K562 (cell line): ENCODE data around the gene COX6B2. TPM values are rescaled to one million over a fixed set of nuclear protein-coding genes. Genes with fewer than 3 reads are reported as not detected.

Source experiments
- ATAC-seq: fragments of 200-7000 bp; cut with Tn5 transposase; 3 replicates; pipeline ENCODE4 v1.9.1; 2020; ENCODE audit warnings: moderate library complexity
- BruUV-seq: library from RNA; stranded (reverse); fragments of 400-500 nt; replicated peaks from 2 replicates; lab custom pipeline; 2021; lab: Mats Ljungman, UMichigan
- CTCF ChIA-PET: fragments of 300-600 bp; formaldehyde crosslinking; extraction: SDS; loops from one replicate; lab custom pipeline; 2021; ENCODE audit warnings: low intra/inter-chr PET ratio; lab: Yijun Ruan, JAX
- POLR2A ChIA-PET: fragments of 300-600, 350-650 bp; sonication (Branson Sonifier 250); formaldehyde crosslinking; extraction: SDS; loops from one replicate; lab custom pipeline; 2021; ENCODE audit warnings: antibody characterized with exemption, inconsistent platforms; lab: Yijun Ruan, JAX
- DNase-seq, 4 experiments: peaks; one replicate each; pipeline versions ENCODE4 v3.0.0 to v3.0.0-alpha.2; 2011 to 2018; ENCODE audit warnings: low spot score in 3 of 4, mixed read lengths in 3 of 4; ENCODE audit errors: extremely low read depth in 1 of 4
- FAIRE-seq: peaks from 2 replicates; lab custom pipeline; 2011; peaks lifted over from hg19 to GRCh38; lab: Jason Lieb, UNC
- H2AFZ ChIP-seq: 2 replicates; pipeline ENCODE4 v1.6.0; 2011; ENCODE audit warnings: low read depth, low read length, control low read depth, inconsistent platforms
- H3K27ac ChIP-seq: fragments of 200-600 bp; 3 replicates; pipeline ENCODE4 v1.8.0; 2011; ENCODE audit warnings: low read depth, mild to moderate bottlenecking, control low read depth, inconsistent platforms, low read length, moderate library complexity, mixed read lengths; ENCODE audit errors: extremely low read depth
- H3K27me3 ChIP-seq, 2 experiments: fragments of 300-600 bp in 1 of 2; 2 replicates in 1 of 2; 3 replicates in 1 of 2; pipeline versions ENCODE4 v1.6.0 to v1.8.0; 2011; ENCODE audit warnings: inconsistent platforms in 2 of 2, low read length in 2 of 2, mild to moderate bottlenecking in 1 of 2, mixed read lengths in 1 of 2, moderate library complexity in 1 of 2; ENCODE audit not compliant: control insufficient read depth in 2 of 2, insufficient read depth in 2 of 2
- H3K36me3 ChIP-seq: fragments of 300-600 bp; 3 replicates; pipeline ENCODE4 v1.8.0; 2011; ENCODE audit warnings: mild to moderate bottlenecking, low read length, inconsistent platforms; ENCODE audit not compliant: control insufficient read depth, insufficient read depth
- H3K4me1 ChIP-seq, 2 experiments: fragments of 200-600 bp in 1 of 2; replicated peaks in 1 of 2; 2 replicates in 1 of 2; 3 replicates in 1 of 2; pipeline versions ENCODE4 v1.5.1 to v1.8.0; 2011; ENCODE audit warnings: inconsistent platforms in 2 of 2, low read length in 2 of 2, mild to moderate bottlenecking in 1 of 2, mixed read lengths in 1 of 2, moderate library complexity in 1 of 2; ENCODE audit not compliant: control insufficient read depth in 2 of 2, insufficient read depth in 2 of 2
- H3K4me2 ChIP-seq: 2 replicates; pipeline ENCODE4 v1.6.1; 2011; ENCODE audit warnings: low read length, control low read depth, inconsistent platforms, mixed read lengths; ENCODE audit not compliant: insufficient read depth
- H3K4me3 ChIP-seq: fragments of 200-600 bp; sonication (generic), shearing (Covaris generic); 2 replicates; pipeline ENCODE4 v1.5.1; 2016; ENCODE audit warnings: control low read depth, inconsistent platforms
- H3K79me2 ChIP-seq: fragments of 200-600 bp; 3 replicates; pipeline ENCODE4 v1.8.0; 2011; ENCODE audit warnings: low read length, inconsistent platforms; ENCODE audit not compliant: control insufficient read depth, insufficient read depth
- H3K9ac ChIP-seq, 2 experiments: 2 replicates each; pipeline versions ENCODE4 v1.6.0 to v1.6.1; 2011; ENCODE audit warnings: low read depth in 2 of 2, low read length in 2 of 2, control low read depth in 1 of 2, inconsistent platforms in 1 of 2, mild to moderate bottlenecking in 1 of 2, mixed read lengths in 1 of 2; ENCODE audit not compliant: insufficient read depth in 1 of 2
- H3K9me1 ChIP-seq: one replicate; pipeline ENCODE4 v1.6.0; 2011; ENCODE audit warnings: inconsistent platforms, mild to moderate bottlenecking, low read length, moderate library complexity; ENCODE audit not compliant: control insufficient read depth, insufficient read depth
- H3K9me3 ChIP-seq: replicated peaks from 2 replicates; pipeline ENCODE4 v1.5.1; 2011; ENCODE audit warnings: low read depth, low read length, inconsistent platforms; ENCODE audit not compliant: control insufficient read depth, insufficient read depth
- H4K20me1 ChIP-seq: replicated peaks from 2 replicates; pipeline ENCODE4 v1.6.1; 2011; ENCODE audit warnings: low read length, inconsistent platforms, mixed read lengths; ENCODE audit not compliant: control insufficient read depth, insufficient read depth
- BRD4 ChIP-seq: fragments of 200-600 bp; sonication (generic); IDR thresholded peaks from 2 replicates; pipeline ENCODE4 v1.6.1; 2017; ENCODE audit warnings: inconsistent platforms
- CHD2 ChIP-seq: IDR thresholded peaks from 2 replicates; pipeline ENCODE4 v1.6.1; 2011; ENCODE audit warnings: low read depth, low read length
- E2F3 ChIP-seq: fragments of 250-450 bp; sonication (Bioruptor Pico); IDR thresholded peaks from 2 replicates; pipeline ENCODE4 v1.4.0; 2020; ENCODE audit warnings: mild to moderate bottlenecking
- HDGF ChIP-seq: fragments of 450-650 bp; IDR thresholded peaks from 2 replicates; pipeline ENCODE4 v1.6.1; 2016
- KLF6 ChIP-seq: fragments of 250-450 bp; sonication (Bioruptor Pico); IDR thresholded peaks from 2 replicates; pipeline ENCODE4 v1.4.0; 2020; ENCODE audit warnings: mild to moderate bottlenecking, moderate library complexity, borderline replicate concordance
- MAFF ChIP-seq: IDR thresholded peaks from 2 replicates; pipeline ENCODE4 v1.6.1; 2012; ENCODE audit warnings: low read length, improper control_type of control experiment
- RBM22 ChIP-seq: fragments of 200-400 bp; formaldehyde crosslinking; IDR thresholded peaks from 2 replicates; pipeline ENCODE4 v1.6.1; 2018; ENCODE audit warnings: low read length, low read depth; ENCODE audit not compliant: poor library complexity, severe bottlenecking
- RBM25 ChIP-seq: fragments of 200-400 bp; formaldehyde crosslinking; IDR thresholded peaks from 2 replicates; pipeline ENCODE4 v1.6.1; 2018; ENCODE audit warnings: low read length, low read depth, moderate library complexity; ENCODE audit not compliant: severe bottlenecking
- RNF2 ChIP-seq: sonication (generic); IDR thresholded peaks from 2 replicates; pipeline ENCODE4 v1.6.1; 2016
- WGBS: fragments of 100-300 bp; shearing (Covaris generic); methylation state at CpG from one replicate; pipeline ENCODE4 v1.1.6; 2016; ENCODE audit warnings: low coverage, mixed read lengths; ENCODE audit not compliant: insufficient coverage; ENCODE audit errors: missing lambda C conversion rate; 5-methylcytosine and 5-hydroxymethylcytosine counted together
- in situ Hi-C: fragments of 300-500 bp; cut with MboI; formaldehyde crosslinking; loops from 4 replicates; pipeline ENCODE4 v1.15.0; 2018; ENCODE audit warnings: inconsistent platforms, mixed read lengths
- intact Hi-C: fragments of 100-400 bp; cut with micrococcal nuclease; formaldehyde crosslinking; loops from 2 replicates; pipeline ENCODE4 v1.14.2; 2022
- polyA plus RNA-seq, 8 experiments: library from polyadenylated mRNA; depleted of rRNA in 4 of 8; stranded (reverse) in 5 of 8; unstranded in 3 of 8; fragments of >200 nt; fragmentation: Nextera tagmentation in 2 of 8; fragmentation: Illumina TruSeq in 1 of 8; extraction: Ambion mirVana in 2 of 8; extraction: Trizol in 1 of 8; gene quantifications; 2 replicates each; pipeline versions ENCODE4 v1.2.1 to v1.2.3, GENCODE V29; 2011 to 2014; ENCODE audit warnings: inconsistent platforms in 1 of 8, missing spikeins in 1 of 8
- total RNA-seq, 7 experiments: library from RNA; depleted of rRNA in 6 of 7; stranded (reverse); fragments of >200 nt in 6 of 7; fragmentation: Illumina TruSeq in 2 of 7; extraction: Trizol in 2 of 7; gene quantifications; 2 replicates each; pipeline versions ENCODE4 v1.2.1 to v1.2.3, GENCODE V29; 2011 to 2021; ENCODE audit warnings: low replicate concordance in 1 of 7
- TF ChIP-seq, protein P1 (sequence below): fragments of 450-650 bp; IDR thresholded peaks from 2 replicates; pipeline ENCODE4 v1.6.1; 2017; ENCODE audit warnings: mild to moderate bottlenecking, moderate library complexity
- TF ChIP-seq, protein P2 (sequence below): fragments of 200-400 bp; formaldehyde crosslinking; IDR thresholded peaks from 2 replicates; pipeline ENCODE4 v1.6.1; 2017; ENCODE audit warnings: mild to moderate bottlenecking, low read depth, low read length, moderate library complexity
- TF ChIP-seq, protein P3 (sequence below): IDR thresholded peaks from 3 replicates; pipeline ENCODE4 v1.6.1; 2011; ENCODE audit warnings: borderline replicate concordance, mild to moderate bottlenecking; ENCODE audit not compliant: insufficient read length, insufficient read depth
- TF ChIP-seq, protein P4 (sequence below): fragments of 450-650 bp; formaldehyde crosslinking; IDR thresholded peaks from 2 replicates; pipeline ENCODE4 v1.4.0; 2020; ENCODE audit warnings: mild to moderate bottlenecking, moderate library complexity

Gene COX6B2
- total and polyA plus RNA-seq, 9 of the 15 experiments (the other 6 are each of a cell fraction or from before 2014, with no cell fraction given) = 0.40 to 2.5 (median 0.83) TPM

DNA sequence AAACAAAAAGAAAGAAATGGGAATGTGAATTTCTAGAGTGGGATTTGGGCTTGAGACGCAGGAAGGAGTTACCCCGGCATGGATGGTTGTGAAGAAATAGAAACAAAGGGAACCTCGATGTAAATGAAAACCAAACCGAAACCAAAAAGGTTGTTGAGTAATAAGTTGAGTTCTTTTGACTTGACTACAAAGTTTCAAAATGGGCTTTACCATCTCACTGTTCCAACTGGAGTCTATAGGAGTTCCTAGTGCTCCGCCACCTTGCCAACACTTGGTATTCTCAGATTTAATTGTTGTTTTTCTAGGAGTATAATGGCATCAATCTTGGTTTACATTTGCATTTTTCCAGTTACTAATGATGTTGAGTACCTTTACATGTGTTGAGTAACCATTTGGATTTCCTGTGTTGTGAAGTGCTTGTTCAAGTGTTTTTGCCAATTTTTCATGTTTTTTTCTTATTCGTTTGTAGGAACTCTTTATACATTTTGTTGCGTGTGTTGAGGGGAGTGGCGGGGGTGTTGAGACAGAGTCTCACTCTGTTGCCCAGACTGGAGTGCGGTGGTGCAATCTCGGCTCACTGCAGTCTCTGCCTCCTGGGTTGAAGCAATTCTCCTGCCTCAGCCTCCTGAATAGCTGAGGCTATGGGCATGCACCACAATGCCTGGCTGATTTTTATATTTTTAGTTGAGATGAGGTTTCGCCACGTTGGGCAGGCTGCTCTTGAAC lies 43.8 kb upstream of the COX6B2 start:
- Histone ChIP-seq H3K36me3 (peaks cover 27% of the 10 kb centered on the region; the same call in 2 of the 3 replicates), H3K27ac (no peak overlapping the region), H4K20me1 (peaks cover 26% of the 10 kb centered on the region), H3K9me1 (no peaks in the 10 kb centered on the region), H3K4me3 (no peak overlapping the region), H2AFZ (no peak overlapping the region), H3K4me1 (peaks cover 0 to 12% of the 10 kb centered on the region in 2 experiments; a peak in 4 of 5 replicates), H3K4me2 (no peak overlapping the region), H3K27me3 (no peaks in the 10 kb centered on the region), H3K79me2 (peaks cover 10% of the 10 kb centered on the region), H3K9me3 (no peaks in the 10 kb centered on the region), H3K9ac (no peak overlapping the region)
- ChIA-PET POLR2A (interaction anchor here (0.7 to 5.1 kb wide), 13 partner anchors 8 to 318 kb away, joined by 3 to 97 read pairs (median 5); partner anchors contain the start of genes RPL28, SYT5, TMEM238 and UBE2S), CTCF (no interaction called here)
- ATAC-seq (no peak), FAIRE-seq (peak; percentile 74), DNase-seq (no peak)
- 71% methylated on average over 12 of the region's 12 CpGs for WGBS
- intact Hi-C loops = no loop called here
- in situ Hi-C loops = no loop called here
- BruUV-seq = no TSS peak
- TF ChIP-seq, protein P1, sequence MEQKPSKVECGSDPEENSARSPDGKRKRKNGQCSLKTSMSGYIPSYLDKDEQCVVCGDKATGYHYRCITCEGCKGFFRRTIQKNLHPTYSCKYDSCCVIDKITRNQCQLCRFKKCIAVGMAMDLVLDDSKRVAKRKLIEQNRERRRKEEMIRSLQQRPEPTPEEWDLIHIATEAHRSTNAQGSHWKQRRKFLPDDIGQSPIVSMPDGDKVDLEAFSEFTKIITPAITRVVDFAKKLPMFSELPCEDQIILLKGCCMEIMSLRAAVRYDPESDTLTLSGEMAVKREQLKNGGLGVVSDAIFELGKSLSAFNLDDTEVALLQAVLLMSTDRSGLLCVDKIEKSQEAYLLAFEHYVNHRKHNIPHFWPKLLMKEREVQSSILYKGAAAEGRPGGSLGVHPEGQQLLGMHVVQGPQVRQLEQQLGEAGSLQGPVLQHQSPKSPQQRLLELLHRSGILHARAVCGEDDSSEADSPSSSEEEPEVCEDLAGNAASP = no peak
- TF ChIP-seq, protein P2, sequence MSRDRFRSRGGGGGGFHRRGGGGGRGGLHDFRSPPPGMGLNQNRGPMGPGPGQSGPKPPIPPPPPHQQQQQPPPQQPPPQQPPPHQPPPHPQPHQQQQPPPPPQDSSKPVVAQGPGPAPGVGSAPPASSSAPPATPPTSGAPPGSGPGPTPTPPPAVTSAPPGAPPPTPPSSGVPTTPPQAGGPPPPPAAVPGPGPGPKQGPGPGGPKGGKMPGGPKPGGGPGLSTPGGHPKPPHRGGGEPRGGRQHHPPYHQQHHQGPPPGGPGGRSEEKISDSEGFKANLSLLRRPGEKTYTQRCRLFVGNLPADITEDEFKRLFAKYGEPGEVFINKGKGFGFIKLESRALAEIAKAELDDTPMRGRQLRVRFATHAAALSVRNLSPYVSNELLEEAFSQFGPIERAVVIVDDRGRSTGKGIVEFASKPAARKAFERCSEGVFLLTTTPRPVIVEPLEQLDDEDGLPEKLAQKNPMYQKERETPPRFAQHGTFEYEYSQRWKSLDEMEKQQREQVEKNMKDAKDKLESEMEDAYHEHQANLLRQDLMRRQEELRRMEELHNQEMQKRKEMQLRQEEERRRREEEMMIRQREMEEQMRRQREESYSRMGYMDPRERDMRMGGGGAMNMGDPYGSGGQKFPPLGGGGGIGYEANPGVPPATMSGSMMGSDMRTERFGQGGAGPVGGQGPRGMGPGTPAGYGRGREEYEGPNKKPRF = no peak
- TF ChIP-seq MAFF = no peak
- peak; percentile 14 for TF ChIP-seq RBM22
- no peak for TF ChIP-seq HDGF
- no peak for TF ChIP-seq RNF2
- TF ChIP-seq, protein P3, sequence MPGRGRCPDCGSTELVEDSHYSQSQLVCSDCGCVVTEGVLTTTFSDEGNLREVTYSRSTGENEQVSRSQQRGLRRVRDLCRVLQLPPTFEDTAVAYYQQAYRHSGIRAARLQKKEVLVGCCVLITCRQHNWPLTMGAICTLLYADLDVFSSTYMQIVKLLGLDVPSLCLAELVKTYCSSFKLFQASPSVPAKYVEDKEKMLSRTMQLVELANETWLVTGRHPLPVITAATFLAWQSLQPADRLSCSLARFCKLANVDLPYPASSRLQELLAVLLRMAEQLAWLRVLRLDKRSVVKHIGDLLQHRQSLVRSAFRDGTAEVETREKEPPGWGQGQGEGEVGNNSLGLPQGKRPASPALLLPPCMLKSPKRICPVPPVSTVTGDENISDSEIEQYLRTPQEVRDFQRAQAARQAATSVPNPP = no peak
- TF ChIP-seq BRD4 = no peak
- TF ChIP-seq, protein P4, sequence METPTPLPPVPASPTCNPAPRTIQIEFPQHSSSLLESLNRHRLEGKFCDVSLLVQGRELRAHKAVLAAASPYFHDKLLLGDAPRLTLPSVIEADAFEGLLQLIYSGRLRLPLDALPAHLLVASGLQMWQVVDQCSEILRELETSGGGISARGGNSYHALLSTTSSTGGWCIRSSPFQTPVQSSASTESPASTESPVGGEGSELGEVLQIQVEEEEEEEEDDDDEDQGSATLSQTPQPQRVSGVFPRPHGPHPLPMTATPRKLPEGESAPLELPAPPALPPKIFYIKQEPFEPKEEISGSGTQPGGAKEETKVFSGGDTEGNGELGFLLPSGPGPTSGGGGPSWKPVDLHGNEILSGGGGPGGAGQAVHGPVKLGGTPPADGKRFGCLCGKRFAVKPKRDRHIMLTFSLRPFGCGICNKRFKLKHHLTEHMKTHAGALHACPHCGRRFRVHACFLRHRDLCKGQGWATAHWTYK (CRISPR knock-in tag) = no peak
- TF ChIP-seq KLF6 (CRISPR knock-in tag) = no peak
- no peak for TF ChIP-seq E2F3 (CRISPR knock-in tag)
- no peak for TF ChIP-seq CHD2
- TF ChIP-seq RBM25 = peak; percentile 23
